ENCODE data around the gene WDR44.

The WDR44 gene

DNA sequence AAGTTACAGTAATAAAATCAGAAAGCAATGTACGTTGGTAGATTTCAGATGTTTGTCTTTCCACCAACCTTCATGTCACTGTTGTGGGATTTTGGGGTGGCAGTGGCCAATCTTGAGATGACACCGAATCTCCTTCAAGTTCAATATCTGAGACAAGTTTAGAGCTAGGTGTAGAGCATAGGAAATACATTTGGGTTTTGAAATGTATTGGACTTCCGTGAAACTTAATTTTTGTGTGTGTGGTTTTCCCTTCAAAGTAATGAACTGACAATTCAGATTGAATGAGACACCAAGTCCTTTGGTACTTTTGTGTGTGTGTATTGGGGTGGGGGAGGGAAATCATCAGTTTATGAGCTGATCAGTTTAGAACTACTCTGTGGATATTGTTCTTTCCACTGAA, 1.8 kb downstream of the WDR44 start:
- Histone ChIP-seq H3K27me3 (ENCODE audit: control insufficient read depth, insufficient read depth, low read length) (no peaks in the 10 kb centered on the region), H3K36me3 (ENCODE audit: control insufficient read depth, low read depth, low read length) (no peaks in the 10 kb centered on the region), H3K9ac (ENCODE audit: low read length) (no peak overlapping the region), H3K4me1 (ENCODE audit: control insufficient read depth, low read depth, low read length) (peaks cover 8% of the 10 kb centered on the region), H3K4me3 (ENCODE audit: low read length) (peak overlapping the region; percentile 66), H3K9me3 (ENCODE audit: control insufficient read depth, low read depth, low read length) (peaks cover 4% of the 10 kb centered on the region), H3K27ac (ENCODE audit: low read length) (no peak overlapping the region)

DNA sequence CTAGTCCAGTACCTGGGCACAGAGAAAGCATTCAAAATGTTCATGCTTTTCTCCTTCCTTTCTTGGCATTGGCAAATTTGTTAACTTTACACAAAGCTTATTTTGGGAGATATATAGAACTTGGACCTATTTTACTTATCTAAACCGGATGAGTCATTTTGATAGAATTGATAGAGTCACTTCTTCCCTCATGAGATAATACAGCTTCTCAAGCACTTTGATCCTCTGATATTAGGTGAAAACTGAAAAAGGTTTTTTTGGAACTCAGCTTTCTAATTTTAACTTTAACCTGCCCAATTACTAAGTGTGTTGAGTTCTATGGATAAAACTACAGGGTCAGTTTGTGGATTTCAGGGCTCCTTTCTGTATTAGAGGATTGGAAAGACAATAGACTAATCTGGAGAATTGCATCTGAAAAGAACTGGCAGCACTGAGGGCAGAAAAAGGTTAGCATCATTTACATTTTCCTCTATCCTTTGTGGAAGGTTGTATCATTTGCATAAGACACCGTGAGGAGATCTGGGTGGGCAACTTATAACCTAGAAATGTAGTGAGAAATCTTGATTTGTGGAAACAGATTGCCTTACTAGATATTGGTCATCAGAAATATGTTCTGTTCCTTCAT, 2.4 kb downstream of the WDR44 start:
- peaks cover 13% of the 10 kb centered on the region for H3K4me1 ChIP-seq (ENCODE audit: control insufficient read depth, low read depth, low read length)
- H3K4me3 ChIP-seq (ENCODE audit: low read length) = peak overlapping the region; percentile 66
- no peak overlapping the region for H3K27ac ChIP-seq (ENCODE audit: low read length)
- peaks cover 4% of the 10 kb centered on the region for H3K9me3 ChIP-seq (ENCODE audit: control insufficient read depth, low read depth, low read length)
- H3K27me3 ChIP-seq (ENCODE audit: control insufficient read depth, insufficient read depth, low read length) = no peaks in the 10 kb centered on the region
- no peak overlapping the region for H3K9ac ChIP-seq (ENCODE audit: low read length)
- H3K36me3 ChIP-seq (ENCODE audit: control insufficient read depth, low read depth, low read length) = no peaks in the 10 kb centered on the region

DNA sequence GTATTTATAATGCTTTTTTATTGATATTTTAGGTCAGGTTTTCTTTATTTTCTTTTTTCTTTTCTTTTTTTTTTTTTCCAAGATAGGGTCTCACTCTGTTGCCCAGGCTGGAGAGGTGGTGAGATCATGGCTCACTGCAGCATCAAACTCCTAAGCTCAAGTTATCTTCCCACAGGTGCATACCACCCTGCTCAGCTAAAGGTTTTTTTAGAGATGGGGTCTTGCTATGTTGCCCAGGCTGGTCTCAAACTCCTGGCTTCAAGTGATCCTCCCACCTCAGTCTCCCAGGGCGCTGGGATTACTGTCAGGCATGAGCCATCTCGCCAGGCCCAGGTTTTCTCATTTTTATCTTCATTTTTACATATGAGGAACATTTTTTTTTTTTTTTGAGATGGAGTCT, 3.3 kb downstream of the WDR44 start:
- Histone ChIP-seq H3K4me1 (ENCODE audit: control insufficient read depth, low read depth, low read length) (peaks cover 13% of the 10 kb centered on the region), H3K9me3 (ENCODE audit: control insufficient read depth, low read depth, low read length) (peaks cover 4% of the 10 kb centered on the region), H3K4me3 (ENCODE audit: low read length) (peak overlapping the region; percentile 66), H3K27ac (ENCODE audit: low read length) (no peak overlapping the region), H3K36me3 (ENCODE audit: control insufficient read depth, low read depth, low read length) (no peaks in the 10 kb centered on the region), H3K27me3 (ENCODE audit: control insufficient read depth, insufficient read depth, low read length) (no peaks in the 10 kb centered on the region), H3K9ac (ENCODE audit: low read length) (no peak overlapping the region)

DNA sequence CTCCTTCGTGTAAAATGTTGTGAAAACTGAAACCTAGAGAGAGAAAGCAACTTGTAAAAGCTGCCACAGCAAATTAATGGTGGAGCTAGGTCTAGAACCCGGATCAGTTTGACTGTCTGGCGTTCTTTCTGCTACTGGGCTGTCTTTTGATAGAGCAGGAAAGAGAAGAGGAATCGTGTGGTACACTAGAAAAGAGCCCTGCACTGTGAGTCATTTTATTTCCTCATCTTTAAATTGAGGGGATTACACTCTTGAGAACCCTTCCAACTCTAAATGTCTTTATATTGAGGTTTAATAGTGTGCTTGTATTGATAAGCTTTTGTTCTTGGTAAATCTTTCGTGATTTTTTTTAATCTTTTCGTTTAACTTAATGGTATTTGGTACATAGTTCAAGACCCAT, 4.3 kb downstream of the WDR44 start:
- Histone ChIP-seq H3K27ac (ENCODE audit: low read length) (no peak overlapping the region), H3K36me3 (ENCODE audit: control insufficient read depth, low read depth, low read length) (no peaks in the 10 kb centered on the region), H3K9me3 (ENCODE audit: control insufficient read depth, low read depth, low read length) (peaks cover 3% of the 10 kb centered on the region), H3K9ac (ENCODE audit: low read length) (no peak overlapping the region), H3K4me1 (ENCODE audit: control insufficient read depth, low read depth, low read length) (peaks cover 11% of the 10 kb centered on the region), H3K4me3 (ENCODE audit: low read length) (no peak overlapping the region), H3K27me3 (ENCODE audit: control insufficient read depth, insufficient read depth, low read length) (no peaks in the 10 kb centered on the region)

DNA sequence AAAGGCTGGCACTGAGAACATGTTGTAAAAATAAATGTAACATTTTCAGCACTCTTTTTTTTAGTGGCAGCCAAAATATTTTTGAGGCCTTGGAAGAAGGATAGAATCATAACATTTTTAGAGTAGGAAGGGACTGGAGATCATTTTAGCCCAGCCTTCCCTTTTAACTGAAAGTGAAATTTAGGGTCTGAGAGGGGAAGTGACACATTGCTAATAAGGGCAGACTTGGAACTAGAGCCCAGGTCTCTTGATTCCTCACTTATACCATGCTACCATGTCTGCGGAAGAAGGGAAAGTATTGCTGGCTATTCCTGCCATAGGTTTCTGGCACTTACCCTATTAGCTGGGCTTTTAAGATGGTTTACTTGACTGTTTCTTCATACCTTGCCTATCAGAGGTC, 4.8 kb downstream of the WDR44 start:
- Histone ChIP-seq H3K4me1 (ENCODE audit: control insufficient read depth, low read depth, low read length) (peaks cover 10% of the 10 kb centered on the region), H3K9ac (ENCODE audit: low read length) (no peak overlapping the region), H3K4me3 (ENCODE audit: low read length) (no peak overlapping the region), H3K27me3 (ENCODE audit: control insufficient read depth, insufficient read depth, low read length) (no peaks in the 10 kb centered on the region), H3K36me3 (ENCODE audit: control insufficient read depth, low read depth, low read length) (no peaks in the 10 kb centered on the region), H3K27ac (ENCODE audit: low read length) (no peak overlapping the region), H3K9me3 (ENCODE audit: control insufficient read depth, low read depth, low read length) (no peaks in the 10 kb centered on the region)

DNA sequence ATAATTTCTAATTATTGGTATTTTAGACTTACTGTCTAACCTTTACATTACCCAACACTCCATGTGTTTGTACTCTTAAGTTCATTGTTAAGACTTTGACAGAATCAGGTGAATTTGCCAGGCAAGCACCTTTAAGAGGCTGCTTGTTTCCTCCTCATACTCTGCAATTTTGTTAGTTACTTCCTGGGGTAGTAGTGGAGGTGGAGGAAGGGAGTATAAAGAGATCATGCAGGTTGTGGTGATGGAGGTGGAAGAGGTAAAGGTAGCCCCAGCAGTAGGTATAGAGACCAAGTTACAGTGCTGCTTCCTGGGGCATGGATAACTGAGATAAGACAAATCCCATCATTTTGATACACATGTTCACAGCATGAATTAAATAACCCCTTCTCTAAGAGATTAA, 6.7 kb downstream of the WDR44 start:
- no peak overlapping the region for H3K27ac ChIP-seq (ENCODE audit: low read length)
- peaks cover 10% of the 10 kb centered on the region for H3K4me1 ChIP-seq (ENCODE audit: control insufficient read depth, low read depth, low read length)

DNA sequence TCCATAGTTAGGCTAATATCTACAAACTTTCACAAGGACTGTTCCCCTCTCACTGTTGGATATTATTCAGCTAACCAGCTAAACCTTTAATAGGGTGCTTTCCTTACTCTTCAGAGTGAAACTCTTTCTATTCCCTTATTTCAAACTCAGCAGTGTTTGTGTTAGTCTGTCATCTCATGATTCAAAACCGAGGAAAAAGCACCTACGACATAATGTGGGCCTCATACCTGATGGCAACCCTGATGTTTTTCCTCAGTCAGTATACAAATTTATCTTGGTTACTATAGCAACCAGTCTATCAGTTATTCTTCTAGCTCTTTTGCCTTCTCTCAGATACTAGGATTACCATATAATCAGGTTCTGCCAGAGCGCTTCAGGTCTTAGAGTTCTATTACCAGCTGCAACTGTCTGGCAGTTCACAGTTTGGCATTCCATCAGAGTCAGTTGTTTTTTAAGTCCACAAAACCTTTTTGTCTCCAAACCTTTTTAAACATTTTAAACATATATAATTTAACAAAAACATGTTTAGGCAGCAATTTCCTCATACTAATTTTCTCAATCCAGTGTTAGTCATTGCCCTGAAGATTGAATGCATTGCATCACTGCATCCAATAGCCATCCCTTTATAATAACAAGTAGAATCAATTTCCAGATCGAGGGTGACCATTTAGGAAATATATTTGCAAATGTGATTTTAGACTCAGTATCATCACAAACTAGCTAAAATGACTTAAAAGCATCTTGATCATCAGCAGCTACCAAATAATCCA, 7.4 kb downstream of the WDR44 start:
- no peaks in the 10 kb centered on the region for H3K9me3 ChIP-seq (ENCODE audit: control insufficient read depth, low read depth, low read length)
- peaks cover 10% of the 10 kb centered on the region for H3K4me1 ChIP-seq (ENCODE audit: control insufficient read depth, low read depth, low read length)
- no peak overlapping the region for H3K27ac ChIP-seq (ENCODE audit: low read length)
- H3K4me3 ChIP-seq (ENCODE audit: low read length) = no peak overlapping the region
- no peak overlapping the region for H3K9ac ChIP-seq (ENCODE audit: low read length)
- H3K36me3 ChIP-seq (ENCODE audit: control insufficient read depth, low read depth, low read length) = no peaks in the 10 kb centered on the region
- H3K27me3 ChIP-seq (ENCODE audit: control insufficient read depth, insufficient read depth, low read length) = no peaks in the 10 kb centered on the region

More for the DNA sequence above, 6.7 kb downstream of the WDR44 start:
- no peaks in the 10 kb centered on the region for H3K27me3 ChIP-seq (ENCODE audit: control insufficient read depth, insufficient read depth, low read length)
- no peak overlapping the region for H3K9ac ChIP-seq (ENCODE audit: low read length)
- no peaks in the 10 kb centered on the region for H3K9me3 ChIP-seq (ENCODE audit: control insufficient read depth, low read depth, low read length)
- H3K4me3 ChIP-seq (ENCODE audit: low read length) = no peak overlapping the region
- H3K36me3 ChIP-seq (ENCODE audit: control insufficient read depth, low read depth, low read length) = no peaks in the 10 kb centered on the region

DNA sequence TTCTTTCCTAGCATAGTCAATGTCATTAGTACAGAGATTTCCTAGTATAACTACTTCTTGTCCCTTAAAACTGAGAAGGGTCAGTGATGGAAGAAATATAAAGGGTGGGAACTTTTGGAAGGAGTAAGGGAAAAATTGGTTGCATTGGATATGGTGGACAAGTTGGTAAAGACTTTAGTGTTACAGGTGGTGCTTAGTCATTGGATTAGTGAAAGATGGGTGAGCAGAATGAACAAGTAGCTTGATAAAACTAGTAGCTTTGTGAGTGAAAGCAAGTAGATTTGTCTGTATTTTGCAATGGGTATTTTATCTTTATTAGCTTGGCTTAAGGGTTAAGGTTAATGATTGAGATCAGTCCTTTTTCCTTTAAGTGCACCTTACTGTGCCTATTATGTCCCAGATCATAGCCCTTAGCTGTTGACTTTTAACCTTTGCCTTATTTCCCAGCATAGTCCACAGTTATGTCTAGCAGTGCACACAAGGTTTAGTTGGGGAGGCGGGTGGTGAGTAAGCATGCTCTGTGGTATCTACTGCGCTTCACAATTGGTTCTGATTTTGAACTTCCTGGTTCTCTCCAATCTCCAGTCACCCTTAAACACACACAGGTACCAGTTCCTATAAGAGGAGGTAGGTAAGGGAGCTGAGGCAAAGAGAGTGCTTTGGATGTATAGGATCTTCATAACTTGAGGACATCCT, 9.5 kb downstream of the WDR44 start:
- Histone ChIP-seq H3K27ac (ENCODE audit: low read length) (no peak overlapping the region), H3K27me3 (ENCODE audit: control insufficient read depth, insufficient read depth, low read length) (no peaks in the 10 kb centered on the region), H3K9me3 (ENCODE audit: control insufficient read depth, low read depth, low read length) (no peaks in the 10 kb centered on the region), H3K36me3 (ENCODE audit: control insufficient read depth, low read depth, low read length) (no peaks in the 10 kb centered on the region), H3K4me1 (ENCODE audit: control insufficient read depth, low read depth, low read length) (peaks cover 12% of the 10 kb centered on the region), H3K9ac (ENCODE audit: low read length) (no peak overlapping the region), H3K4me3 (ENCODE audit: low read length) (no peak overlapping the region)

DNA sequence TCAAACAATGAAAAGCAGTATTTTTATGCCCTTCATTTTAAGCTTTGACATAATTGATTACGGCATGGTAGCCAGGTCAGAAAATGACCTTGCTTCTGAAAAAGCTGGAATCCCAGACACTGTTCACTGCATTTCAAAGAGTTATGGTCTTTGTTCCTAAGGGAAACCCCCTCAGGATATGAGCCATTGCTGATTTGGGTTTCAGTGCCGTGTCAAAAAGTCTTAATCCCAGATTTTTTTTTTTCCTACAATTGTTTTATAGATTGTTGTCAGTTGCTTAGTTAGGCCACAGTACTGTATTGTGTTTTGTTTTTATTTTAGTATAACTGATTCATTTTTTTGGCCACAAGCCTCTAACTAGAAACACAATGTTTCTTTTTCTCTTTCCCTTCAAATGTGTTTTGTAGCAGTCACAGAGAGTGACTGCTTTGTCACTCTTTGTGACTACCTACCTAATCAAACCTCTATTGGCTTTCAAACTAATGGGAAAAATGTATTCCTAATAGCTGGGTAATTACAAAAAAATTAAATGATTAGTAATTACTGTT, 10.3 kb downstream of the WDR44 start:
- Histone ChIP-seq H3K27me3 (ENCODE audit: control insufficient read depth, insufficient read depth, low read length) (no peaks in the 10 kb centered on the region), H3K9ac (ENCODE audit: low read length) (no peak overlapping the region), H3K27ac (ENCODE audit: low read length) (no peak overlapping the region), H3K4me3 (ENCODE audit: low read length) (no peak overlapping the region), H3K9me3 (ENCODE audit: control insufficient read depth, low read depth, low read length) (no peaks in the 10 kb centered on the region), H3K4me1 (ENCODE audit: control insufficient read depth, low read depth, low read length) (peaks cover 14% of the 10 kb centered on the region), H3K36me3 (ENCODE audit: control insufficient read depth, low read depth, low read length) (no peaks in the 10 kb centered on the region)

DNA sequence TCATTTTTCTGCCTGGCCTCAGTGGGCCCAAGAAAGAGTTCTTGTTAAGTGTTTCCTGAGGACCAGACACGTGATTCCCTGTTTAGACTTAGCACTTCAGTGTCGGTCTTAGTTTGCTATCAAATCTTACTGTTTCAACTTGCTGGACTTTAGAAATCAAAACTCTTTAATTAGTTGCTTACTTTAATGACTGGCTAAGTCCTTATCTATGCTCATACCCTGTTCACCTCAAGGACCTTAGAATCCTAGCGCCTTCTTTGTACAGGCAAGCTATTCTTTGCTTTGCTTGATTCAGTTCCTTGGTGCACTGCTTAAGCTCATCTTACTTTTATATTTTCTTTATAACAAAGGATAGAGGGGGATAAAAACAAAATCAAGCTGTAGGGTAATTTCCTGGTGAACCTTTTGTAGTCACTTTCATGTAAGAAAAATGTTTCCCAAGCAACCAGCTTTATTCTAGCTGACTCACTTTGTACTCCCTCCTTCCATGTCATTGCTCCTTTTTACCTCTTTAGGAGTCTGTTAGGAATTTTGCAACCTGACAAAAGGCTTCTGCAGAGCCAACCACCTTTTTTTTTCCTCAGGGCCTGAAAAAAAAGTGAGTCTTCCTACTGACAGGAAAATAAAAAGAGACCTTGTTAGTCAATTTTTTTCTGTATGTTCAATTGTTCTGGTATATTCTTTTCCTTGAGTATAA, 14.7 kb downstream of the WDR44 start:
- Histone ChIP-seq H3K4me1 (ENCODE audit: control insufficient read depth, low read depth, low read length) (peaks cover 6% of the 10 kb centered on the region), H3K27me3 (ENCODE audit: control insufficient read depth, insufficient read depth, low read length) (no peaks in the 10 kb centered on the region), H3K9ac (ENCODE audit: low read length) (no peak overlapping the region), H3K36me3 (ENCODE audit: control insufficient read depth, low read depth, low read length) (no peaks in the 10 kb centered on the region), H3K4me3 (ENCODE audit: low read length) (no peak overlapping the region), H3K9me3 (ENCODE audit: control insufficient read depth, low read depth, low read length) (no peaks in the 10 kb centered on the region), H3K27ac (ENCODE audit: low read length) (no peak overlapping the region)

DNA sequence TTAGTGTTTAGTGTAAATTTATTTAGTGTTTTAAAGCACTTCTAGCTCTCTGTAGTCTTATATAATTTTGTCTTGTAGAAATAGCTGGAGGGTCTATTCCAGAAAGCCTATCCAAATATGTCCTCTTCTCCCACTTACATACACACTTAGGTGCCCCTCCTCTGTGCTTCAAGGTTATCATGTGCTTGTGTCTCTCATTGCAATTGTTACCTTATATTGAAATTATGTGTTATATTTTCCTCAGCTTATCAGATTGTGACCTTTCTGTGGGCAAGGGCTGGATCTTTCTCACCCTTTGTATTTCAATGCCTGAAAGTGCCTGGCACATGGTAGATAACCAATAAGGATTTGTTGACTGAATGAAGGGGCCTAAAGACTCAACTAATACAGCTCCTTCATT, 18.4 kb downstream of the WDR44 start:
- Histone ChIP-seq H3K4me3 (ENCODE audit: low read length) (no peak overlapping the region), H3K9me3 (ENCODE audit: control insufficient read depth, low read depth, low read length) (no peaks in the 10 kb centered on the region), H3K36me3 (ENCODE audit: control insufficient read depth, low read depth, low read length) (no peaks in the 10 kb centered on the region), H3K9ac (ENCODE audit: low read length) (no peak overlapping the region), H3K27me3 (ENCODE audit: control insufficient read depth, insufficient read depth, low read length) (no peaks in the 10 kb centered on the region), H3K4me1 (ENCODE audit: control insufficient read depth, low read depth, low read length) (peaks cover 6% of the 10 kb centered on the region), H3K27ac (ENCODE audit: low read length) (no peak overlapping the region)
